Pancreas (tissue), 10 donors: ENCODE measurements around the gene FLYWCH2. TPM values are rescaled to one million over a fixed set of nuclear protein-coding genes. Genes with fewer than 3 reads are reported as not detected.
"Not testable (repeated sequence)": the region's sequence is repeated elsewhere in the genome, so short reads cannot be mapped to it uniquely, and the experiment has no call there.

Source experiments
- ATAC-seq, 4 donors: fragments of 200-7000 bp; cut with Tn5 transposase; one replicate each; pipeline versions ENCODE4 v1.8.0 to v1.9.1; 2020; ENCODE audit warnings: mild to moderate bottlenecking in 4 of 4, moderate library complexity in 4 of 4
- DNase-seq, 6 donors: peaks; one replicate each; pipeline ENCODE4 v3.0.0-alpha.2; 2020
- FAIRE-seq: peaks from 2 replicates; lab custom pipeline; 2012; peaks lifted over from hg19 to GRCh38; lab: Jason Lieb, UNC
- H3K27ac ChIP-seq, 4 donors: fragments of 200-600 bp; sonication (generic); 1 replicate in 3 of 4; 2 replicates in 1 of 4; pipeline versions ENCODE4 v1.5.0 to v1.8.0; 2020
- H3K27me3 ChIP-seq, 4 donors: fragments of 200-600 bp; one replicate each; pipeline ENCODE4 v1.8.0; 2021
- H3K36me3 ChIP-seq, 3 donors: fragments of 200-600 bp; sonication (generic) in 1 of 3; one replicate each; pipeline versions ENCODE4 v1.5.0 to v1.8.0; 2020 to 2021
- H3K4me1 ChIP-seq, 3 donors: fragments of 200-600 bp; one replicate each; pipeline ENCODE4 v1.8.0; 2021
- H3K4me3 ChIP-seq, 4 donors: fragments of 200-600 bp; sonication (generic) in 2 of 4; one replicate each; pipeline versions ENCODE4 v1.5.0 to v1.8.0; 2020 to 2021
- H3K9me3 ChIP-seq, 4 donors: fragments of 200-600 bp; one replicate each; pipeline ENCODE4 v1.8.0; 2021
- WGBS, 2 donors: extraction: QIAGEN DNeasy Blood & Tissue Kit; methylation state at CpG; one replicate each; pipeline ENCODE4 v1.1.7; 2013; 5-methylcytosine and 5-hydroxymethylcytosine counted together
- intact Hi-C, 3 donors: fragments of 100-400 bp; cut with DNase I; formaldehyde crosslinking; loops; one replicate each; pipeline versions ENCODE4 v1.11.1 to v1.14.2; 2022
- polyA plus RNA-seq, 2 donors: library from polyadenylated mRNA; stranded (reverse); fragments of 200-250 nt; gene quantifications; one replicate each; pipeline ENCODE4 v1.2.3, GENCODE V29; 2013
- total RNA-seq, 6 donors: library from RNA; stranded (reverse); fragmentation: NEBNext Ultra II Directional in 4 of 6; extraction: Animal tissue kit (Norgen Biotek cat#: 25700) in 4 of 6; gene quantifications; one replicate each; pipeline versions ENCODE4 v1.2.1 to v1.2.4, GENCODE V29; 2021 to 2023
- TF ChIP-seq, protein P1 (sequence below), 4 donors: fragments of 200-600 bp; sonication (generic) in 3 of 4; IDR thresholded peaks; one replicate each; pipeline versions ENCODE4 v1.5.0 to v1.8.0; 2021; ENCODE audit warnings: antibody characterized with exemption in 4 of 4
- donor health status: healthy with polysubstance abuse.
- donor health status: DM: no; HTN: no; CAD: no; lungs with moderate emphysema.
- donor health status: DM: no; HTN: no; CAD: no.
- donor health status: control.
- donor health status: control.
- donor health status: Bipolar disorder and iron deficiency.
- donor health status: DM: yes; HTN: yes; CAD: no.
- donor health status: DM: no; HTN: no; CAD: no.
- donor health status: DM: no; HTN: no; CAD: no.
- donor health status: DM: yes; HTN: yes; CAD: no.

The FLYWCH2 gene
- total and polyA plus RNA-seq, 8 donors = 5.8 to 26.1 (median 8.4) TPM

DNA sequence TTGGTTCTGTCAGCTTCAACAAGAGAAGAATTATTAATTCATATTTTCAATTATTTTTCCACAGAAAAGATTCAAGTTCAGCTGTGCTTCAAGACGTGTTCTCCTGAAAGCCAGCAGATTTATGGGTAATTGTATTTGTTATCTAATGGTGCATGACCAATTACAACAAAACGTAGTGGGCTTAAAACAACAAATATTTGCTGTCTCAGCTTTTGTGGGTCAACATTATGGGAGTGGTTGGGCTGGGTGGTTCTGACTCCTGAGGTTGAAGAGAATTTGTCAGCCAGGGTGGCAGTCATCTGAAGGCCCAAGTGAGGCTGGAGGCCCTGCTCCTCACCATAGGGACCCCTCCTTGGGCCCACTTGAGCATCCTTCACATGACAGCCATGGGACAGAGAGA lies 57.0 kb downstream of the FLYWCH2 start:
- Histone ChIP-seq H3K4me1 (no peaks in the 10 kb centered on the region), H3K36me3 (peaks cover 0 to 28% (median 17%) of the 10 kb centered on the region in 3 donors)

DNA sequence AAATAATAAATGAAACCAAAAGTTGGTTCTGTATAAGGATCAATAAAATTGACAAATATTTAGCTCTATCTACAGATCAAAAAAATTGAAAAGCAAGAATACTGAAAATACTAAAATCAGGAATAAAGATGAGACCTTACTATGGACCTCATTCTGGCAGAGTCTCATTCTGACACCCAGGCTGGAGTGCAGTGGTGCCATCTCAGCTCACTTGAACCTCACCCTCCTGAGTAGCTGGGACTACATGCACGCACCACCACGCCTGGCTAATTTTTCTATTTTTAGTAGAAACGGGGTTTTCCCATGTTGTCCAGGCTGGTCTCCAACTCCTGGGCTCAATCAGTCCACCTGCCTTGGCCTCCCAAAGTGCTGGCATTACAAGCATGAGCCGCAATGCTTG lies 59.0 kb downstream of the FLYWCH2 start:
- H3K36me3 ChIP-seq = peaks cover 0 to 28% (median 14%) of the 10 kb centered on the region in 3 donors
- H3K9me3 ChIP-seq = no peaks in the 10 kb centered on the region
- H3K4me1 ChIP-seq = no peaks in the 10 kb centered on the region
- 67 to 83% methylated on average over 4 of the region's 4 CpGs for WGBS, 2 donors
- H3K4me3 ChIP-seq = no peak overlapping the region
- ATAC-seq (no peak), DNase-seq (no peak), FAIRE-seq (no peak)
- no peak overlapping the region for H3K27ac ChIP-seq
- intact Hi-C loops = no loop called here
- TF ChIP-seq, protein P1, sequence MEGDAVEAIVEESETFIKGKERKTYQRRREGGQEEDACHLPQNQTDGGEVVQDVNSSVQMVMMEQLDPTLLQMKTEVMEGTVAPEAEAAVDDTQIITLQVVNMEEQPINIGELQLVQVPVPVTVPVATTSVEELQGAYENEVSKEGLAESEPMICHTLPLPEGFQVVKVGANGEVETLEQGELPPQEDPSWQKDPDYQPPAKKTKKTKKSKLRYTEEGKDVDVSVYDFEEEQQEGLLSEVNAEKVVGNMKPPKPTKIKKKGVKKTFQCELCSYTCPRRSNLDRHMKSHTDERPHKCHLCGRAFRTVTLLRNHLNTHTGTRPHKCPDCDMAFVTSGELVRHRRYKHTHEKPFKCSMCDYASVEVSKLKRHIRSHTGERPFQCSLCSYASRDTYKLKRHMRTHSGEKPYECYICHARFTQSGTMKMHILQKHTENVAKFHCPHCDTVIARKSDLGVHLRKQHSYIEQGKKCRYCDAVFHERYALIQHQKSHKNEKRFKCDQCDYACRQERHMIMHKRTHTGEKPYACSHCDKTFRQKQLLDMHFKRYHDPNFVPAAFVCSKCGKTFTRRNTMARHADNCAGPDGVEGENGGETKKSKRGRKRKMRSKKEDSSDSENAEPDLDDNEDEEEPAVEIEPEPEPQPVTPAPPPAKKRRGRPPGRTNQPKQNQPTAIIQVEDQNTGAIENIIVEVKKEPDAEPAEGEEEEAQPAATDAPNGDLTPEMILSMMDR (IDR thresholded peaks at IDR 0.05) = no peak
- no peaks in the 10 kb centered on the region for H3K27me3 ChIP-seq

More for the DNA sequence above, 57.0 kb downstream of the FLYWCH2 start:
- ATAC-seq = no peak
- Histone ChIP-seq H3K27me3 (no peaks in the 10 kb centered on the region), H3K4me3 (no peak overlapping the region), H3K9me3 (no peaks in the 10 kb centered on the region), H3K27ac (no peak overlapping the region)
- TF ChIP-seq, protein P1 (IDR thresholded peaks at IDR 0.05) = no peak
- intact Hi-C loops = no loop called here
- no peak for FAIRE-seq
- 65 to 68% methylated on average over 2 of the region's 2 CpGs for WGBS, 2 donors
- no peak for DNase-seq

GRCh38 chr16:2943716-2944115 lies 60.7 kb downstream of the FLYWCH2 start:
- H3K27ac ChIP-seq, intact Hi-C loops, H3K4me1 ChIP-seq, ATAC-seq, H3K9me3 ChIP-seq, FAIRE-seq, DNase-seq, H3K27me3 ChIP-seq, H3K4me3 ChIP-seq: not testable (repeated sequence)
- H3K36me3 ChIP-seq = peaks cover 0 to 17% (median 13%) of the 10 kb centered on the region in 3 donors
- WGBS, 2 donors = 83 to 85% methylated on average over 12 of the region's 12 CpGs

GRCh38 chr16:2946649-2947048 lies 63.6 kb downstream of the FLYWCH2 start:
- no peak overlapping the region for H3K27ac ChIP-seq
- H3K9me3 ChIP-seq = no peaks in the 10 kb centered on the region
- no peak for ATAC-seq
- H3K36me3 ChIP-seq = no peaks in the 10 kb centered on the region
- H3K27me3 ChIP-seq = no peaks in the 10 kb centered on the region
- TF ChIP-seq, protein P1 (IDR thresholded peaks at IDR 0.05) = no peak
- WGBS, 2 donors = 95 to 96% methylated on average over 4 of the region's 4 CpGs
- no peak for FAIRE-seq
- intact Hi-C loops = no loop called here
- no peaks in the 10 kb centered on the region for H3K4me1 ChIP-seq
- no peak for DNase-seq
- H3K4me3 ChIP-seq = no peak overlapping the region

Other genes with a start within 250 kb of the FLYWCH2 start
- gene KCTD5, start 200.7 kb upstream of the FLYWCH2 start, total RNA-seq = 1 to 10 TPM; 4.5 to 8.9 (median 6.7) TPM
- 1 to 10 TPM; 6.3 to 7.7 TPM for gene KCTD5, start 200.7 kb upstream of the FLYWCH2 start, polyA plus RNA-seq
- gene PRSS27, start 163.0 kb upstream of the FLYWCH2 start, total RNA-seq = under 1 TPM; 0.22 to 0.69 (median 0.50) TPM
- gene PRSS27, start 163.0 kb upstream of the FLYWCH2 start, polyA plus RNA-seq = 1 to 10 TPM; 2.0 to 2.1 TPM
- gene SRRM2, start 130.6 kb upstream of the FLYWCH2 start, total RNA-seq = 100 to 1,000 TPM; 244 to 448 (median 301) TPM
- gene SRRM2, start 130.6 kb upstream of the FLYWCH2 start, polyA plus RNA-seq = 1,000 to 10,000 TPM in 1 of 2 donors, 100 to 1,000 TPM in 1; 850 to 1,932 TPM
- 100 to 1,000 TPM in 2 of 6 donors, 10 to 100 TPM in 4; 69.9 to 107 (median 95.0) TPM for gene ELOB, start 105.9 kb upstream of the FLYWCH2 start, total RNA-seq
- 100 to 1,000 TPM; 157 to 318 TPM for gene ELOB, start 105.9 kb upstream of the FLYWCH2 start, polyA plus RNA-seq
- not detected for gene PRSS33, start 95.7 kb upstream of the FLYWCH2 start, total RNA-seq
- gene PRSS33, start 95.7 kb upstream of the FLYWCH2 start, polyA plus RNA-seq = under 1 TPM in 1 of 2 donors, not detected in 1; 0.05 TPM
- gene PRSS41, start 84.7 kb upstream of the FLYWCH2 start, total RNA-seq = not detected
- gene PRSS41, start 84.7 kb upstream of the FLYWCH2 start, polyA plus RNA-seq = not detected
- 1 to 10 TPM in 4 of 6 donors, under 1 TPM in 1, not detected in 1; 0.60 to 3.2 (median 1.4) TPM for gene PRSS21, start 66.0 kb upstream of the FLYWCH2 start, total RNA-seq
- under 1 TPM; 0.59 to 0.99 TPM for gene PRSS21, start 66.0 kb upstream of the FLYWCH2 start, polyA plus RNA-seq
- gene ZG16B, start 52.9 kb upstream of the FLYWCH2 start, total RNA-seq = 1 to 10 TPM in 1 of 6 donors, under 1 TPM in 5; 0.43 to 1.5 (median 0.80) TPM
- gene ZG16B, start 52.9 kb upstream of the FLYWCH2 start, polyA plus RNA-seq = 1 to 10 TPM in 1 of 2 donors, under 1 TPM in 1; 0.65 to 1.7 TPM
- 10 to 100 TPM in 3 of 6 donors, 1 to 10 TPM in 3; 8.4 to 28.5 (median 13.1) TPM for gene PRSS22, start 25.0 kb upstream of the FLYWCH2 start, total RNA-seq
- 10 to 100 TPM; 48.7 to 59.5 TPM for gene PRSS22, start 25.0 kb upstream of the FLYWCH2 start, polyA plus RNA-seq
- gene FLYWCH1, start 28.7 kb downstream of the FLYWCH2 start, total RNA-seq = 10 to 100 TPM; 11.5 to 18.6 (median 14.9) TPM
- 10 to 100 TPM; 31.5 to 40.4 TPM for gene FLYWCH1, start 28.7 kb downstream of the FLYWCH2 start, polyA plus RNA-seq
- under 1 TPM in 3 of 6 donors, not detected in 3; 0.09 to 0.32 (median 0.16) TPM for gene KREMEN2, start 81.1 kb downstream of the FLYWCH2 start, total RNA-seq
- under 1 TPM; 0.07 to 0.27 TPM for gene KREMEN2, start 81.1 kb downstream of the FLYWCH2 start, polyA plus RNA-seq
- 1 to 10 TPM; 5.3 to 9.1 (median 6.3) TPM for gene PAQR4, start 86.1 kb downstream of the FLYWCH2 start, total RNA-seq
- gene PAQR4, start 86.1 kb downstream of the FLYWCH2 start, polyA plus RNA-seq = 10 to 100 TPM in 1 of 2 donors, 1 to 10 TPM in 1; 6.6 to 12.5 TPM
- 1 to 10 TPM in 3 of 6 donors, under 1 TPM in 3; 0.28 to 1.7 (median 1.1) TPM for gene PKMYT1, start 97.2 kb downstream of the FLYWCH2 start, total RNA-seq
- gene PKMYT1, start 97.2 kb downstream of the FLYWCH2 start, polyA plus RNA-seq = 1 to 10 TPM; 3.7 to 4.8 TPM
- 1 to 10 TPM; 1.7 to 5.1 (median 2.4) TPM for gene CLDN9, start 129.7 kb downstream of the FLYWCH2 start, total RNA-seq
- gene CLDN9, start 129.7 kb downstream of the FLYWCH2 start, polyA plus RNA-seq = 10 to 100 TPM; 10.5 to 12.1 TPM
- 1 to 10 TPM in 2 of 6 donors, under 1 TPM in 4; 0.37 to 5.1 (median 0.73) TPM for gene CLDN6, start 135.0 kb downstream of the FLYWCH2 start, total RNA-seq
- gene CLDN6, start 135.0 kb downstream of the FLYWCH2 start, polyA plus RNA-seq = 1 to 10 TPM in 1 of 2 donors, under 1 TPM in 1; 0.12 to 3.2 TPM
- gene TNFRSF12A, start 137.2 kb downstream of the FLYWCH2 start, total RNA-seq = 10 to 100 TPM; 26.8 to 91.1 (median 66.7) TPM
- gene TNFRSF12A, start 137.2 kb downstream of the FLYWCH2 start, polyA plus RNA-seq = 100 to 1,000 TPM; 166 to 185 TPM
- gene HCFC1R1, start 140.7 kb downstream of the FLYWCH2 start, total RNA-seq = 10 to 100 TPM; 10.5 to 24.1 (median 12.4) TPM
- gene HCFC1R1, start 140.7 kb downstream of the FLYWCH2 start, polyA plus RNA-seq = 100 to 1,000 TPM in 1 of 2 donors, 10 to 100 TPM in 1; 93.1 to 119 TPM
- gene THOC6, start 140.8 kb downstream of the FLYWCH2 start, total RNA-seq = 10 to 100 TPM in 1 of 6 donors, 1 to 10 TPM in 5; 6.2 to 13.0 (median 7.7) TPM
- gene THOC6, start 140.8 kb downstream of the FLYWCH2 start, polyA plus RNA-seq = 10 to 100 TPM; 33.2 to 38.2 TPM
- gene BICDL2, start 153.7 kb downstream of the FLYWCH2 start, total RNA-seq = 100 to 1,000 TPM in 1 of 6 donors, 10 to 100 TPM in 5; 48.9 to 106 (median 64.3) TPM
- gene BICDL2, start 153.7 kb downstream of the FLYWCH2 start, polyA plus RNA-seq = 100 to 1,000 TPM; 126 to 325 TPM
- 1 to 10 TPM in 2 of 6 donors, under 1 TPM in 4; 0.28 to 1.6 (median 0.72) TPM for gene MMP25, start 163.3 kb downstream of the FLYWCH2 start, total RNA-seq
- 1 to 10 TPM; 1.4 to 1.6 TPM for gene MMP25, start 163.3 kb downstream of the FLYWCH2 start, polyA plus RNA-seq
- gene IL32, start 182.4 kb downstream of the FLYWCH2 start, total RNA-seq = 100 to 1,000 TPM; 151 to 928 (median 250) TPM
- gene IL32, start 182.4 kb downstream of the FLYWCH2 start, polyA plus RNA-seq = 100 to 1,000 TPM; 232 to 815 TPM
- under 1 TPM in 1 of 6 donors, not detected in 5; 0.35 TPM for gene ZSCAN10, start 216.1 kb downstream of the FLYWCH2 start, total RNA-seq
- gene ZSCAN10, start 216.1 kb downstream of the FLYWCH2 start, polyA plus RNA-seq = not detected
- gene ZNF205, start 229.4 kb downstream of the FLYWCH2 start, total RNA-seq = 1 to 10 TPM; 6.5 to 10.0 (median 8.0) TPM
- 10 to 100 TPM; 22.4 to 43.3 TPM for gene ZNF205, start 229.4 kb downstream of the FLYWCH2 start, polyA plus RNA-seq